Common myeloid progenitor, CD34-positive (primary cell): ENCODE measurements around the gene C6orf132.
A peak's percentile ranks its signal among the peaks of the same experiment; 100 is the strongest.

Experiments
- CTCF ChIA-PET: fragments of 350-600 bp; sonication (Branson Sonifier 250); formaldehyde crosslinking; loops from one replicate; lab custom pipeline; 2021; ENCODE audit warnings: antibody characterized with exemption; lab: Charles Lee
- POLR2A ChIA-PET: fragments of 350-600 bp; sonication (Branson Sonifier 250); formaldehyde crosslinking; loops from one replicate; lab custom pipeline; 2021; ENCODE audit warnings: antibody characterized with exemption; lab: Charles Lee
- DNase-seq, 3 donors: peaks; one replicate each; pipeline versions ENCODE4 v3.0.0 to v3.0.0-alpha.2; 2013
- H3K27ac ChIP-seq, 2 experiments: 1 replicate in 1 of 2; 2 replicates in 1 of 2; pipeline ENCODE4 v1.7.0; 2013; ENCODE audit warnings: inconsistent platforms in 2 of 2, low read length in 2 of 2, mild to moderate bottlenecking in 2 of 2, low read depth in 1 of 2, moderate library complexity in 1 of 2; ENCODE audit not compliant: severe bottlenecking in 2 of 2, insufficient read depth in 1 of 2, poor library complexity in 1 of 2
- H3K27me3 ChIP-seq, 5 experiments: replicated peaks in 2 of 5; 1 replicate in 3 of 5; 2 replicates in 2 of 5; pipeline versions ENCODE4 v1.6.1 to v1.7.0; 2013; ENCODE audit warnings: low read length in 4 of 5, mild to moderate bottlenecking in 2 of 5, moderate library complexity in 2 of 5, inconsistent platforms in 1 of 5; ENCODE audit not compliant: insufficient read depth in 5 of 5, control insufficient read depth in 4 of 5
- H3K36me3 ChIP-seq, 4 experiments: 1 replicate in 2 of 4; 2 replicates in 2 of 4; pipeline versions ENCODE4 v1.6.1 to v1.7.0; 2013; ENCODE audit warnings: low read length in 3 of 4, control low read depth in 1 of 4, mild to moderate bottlenecking in 1 of 4; ENCODE audit not compliant: control insufficient read depth in 4 of 4, insufficient read depth in 4 of 4
- H3K4me1 ChIP-seq, 4 experiments: 1 replicate in 3 of 4; 2 replicates in 1 of 4; pipeline versions ENCODE4 v1.6.1 to v1.7.1; 2013; ENCODE audit warnings: low read length in 3 of 4, mild to moderate bottlenecking in 3 of 4, control low read depth in 1 of 4, inconsistent platforms in 1 of 4, moderate library complexity in 1 of 4; ENCODE audit not compliant: control insufficient read depth in 4 of 4, insufficient read depth in 4 of 4; ENCODE audit errors: control extremely low read depth in 1 of 4
- H3K4me3 ChIP-seq, 7 experiments: 1 replicate in 4 of 7; 2 replicates in 3 of 7; pipeline versions ENCODE4 v1.5.1 to v1.7.0; 2013; ENCODE audit warnings: mild to moderate bottlenecking in 7 of 7, low read length in 6 of 7, moderate library complexity in 6 of 7, inconsistent platforms in 2 of 7, low read depth in 2 of 7, control low read depth in 1 of 7; ENCODE audit not compliant: insufficient read depth in 4 of 7, control insufficient read depth in 1 of 7; ENCODE audit errors: extremely low read depth in 1 of 7
- H3K9me3 ChIP-seq, 5 experiments: 1 replicate in 4 of 5; 2 replicates in 1 of 5; pipeline versions ENCODE4 v1.6.1 to v1.7.1; 2013; ENCODE audit warnings: low read length in 4 of 5, mild to moderate bottlenecking in 2 of 5, inconsistent platforms in 1 of 5, low read depth in 1 of 5, moderate library complexity in 1 of 5; ENCODE audit not compliant: control insufficient read depth in 4 of 5, insufficient read depth in 2 of 5; ENCODE audit errors: control extremely low read depth in 1 of 5
- WGBS: methylation state at CpG from one replicate; pipeline ENCODE4 v1.1.5; 2013; ENCODE audit not compliant: insufficient coverage; 5-methylcytosine and 5-hydroxymethylcytosine counted together

Gene C6orf132

DNA sequence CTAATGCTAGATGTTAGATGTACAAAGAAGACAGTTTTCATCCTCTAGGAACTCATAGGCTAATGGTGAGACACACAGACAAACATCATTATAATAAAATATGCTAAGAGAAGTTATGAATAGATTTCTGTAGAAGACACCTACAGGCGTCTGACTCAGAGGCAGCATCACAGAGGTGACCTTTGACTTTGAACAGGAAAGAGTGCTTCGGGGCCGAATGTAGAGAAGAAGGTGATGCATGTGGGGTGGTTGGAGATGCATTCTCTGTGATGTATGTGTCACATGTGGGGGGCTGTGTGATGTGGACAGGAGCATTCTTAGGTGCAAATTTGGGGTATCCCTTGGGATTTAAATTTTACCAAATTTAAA is 37.5 kb upstream of the C6orf132 start:
- H3K9me3 ChIP-seq, result no peaks in the 10 kb centered on the region
- WGBS, result 88% methylated on average over 3 of the region's 3 CpGs
- no peak overlapping the region for H3K4me3 ChIP-seq
- H3K4me1 ChIP-seq, result peaks cover 0 to 9% (median 6%) of the 10 kb centered on the region in 4 experiments
- POLR2A ChIA-PET, result no interaction called here
- H3K27me3 ChIP-seq, result peaks cover 0 to 5% (median 0%) of the 10 kb centered on the region in 5 experiments
- DNase-seq, result no peak
- no peaks in the 10 kb centered on the region for H3K36me3 ChIP-seq
- CTCF ChIA-PET, result interaction anchor here (0.6 to 1.3 kb wide), 2 partner anchors 44 to 75 kb away, joined by 3 read pairs; no protein-coding TSS in a partner anchor
- H3K27ac ChIP-seq, result no peak overlapping the region

DNA sequence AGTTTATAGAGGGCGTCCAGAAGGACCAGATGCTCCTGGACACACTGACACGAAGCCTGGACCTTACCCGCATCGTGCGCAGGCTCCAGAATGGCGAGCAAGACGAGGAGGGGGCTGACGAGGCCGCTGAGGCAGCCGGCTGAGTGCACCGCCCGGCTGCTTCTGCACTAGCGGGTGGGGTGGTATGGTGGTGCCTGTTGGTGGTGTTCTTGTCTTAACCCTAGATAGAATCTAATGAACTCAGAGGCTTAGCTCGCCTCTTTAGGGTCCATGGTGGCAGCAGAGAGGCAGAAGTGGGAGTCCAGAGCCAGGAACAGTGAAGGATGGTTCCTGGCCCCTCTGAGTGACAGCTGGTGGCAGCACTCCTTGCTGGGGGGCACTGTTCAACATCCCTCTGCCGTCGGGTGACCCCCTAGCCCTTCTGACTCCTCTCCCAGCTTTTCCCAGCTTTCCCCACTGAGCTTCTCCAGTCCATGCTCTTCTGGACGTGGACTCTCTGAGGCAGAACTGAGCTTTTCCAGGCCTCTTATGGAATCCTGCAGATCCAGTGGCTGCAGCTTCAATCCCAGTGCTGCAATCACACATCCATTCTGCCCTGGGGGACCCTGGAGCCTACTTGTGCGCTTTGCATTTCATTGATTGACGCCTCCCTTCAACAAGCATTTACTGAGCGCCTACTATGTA is 37.0 kb upstream of the C6orf132 start:
- CTCF ChIA-PET, result interaction anchor here (0.6 to 1.6 kb wide), 3 partner anchors 10 to 75 kb away, joined by 3 to 4 read pairs (median 3); no protein-coding TSS in a partner anchor
- Histone ChIP-seq H3K36me3 (no peaks in the 10 kb centered on the region), H3K4me3 (no peak overlapping the region), H3K27ac (no peak overlapping the region), H3K27me3 (peaks cover 0 to 5% (median 0%) of the 10 kb centered on the region in 5 experiments), H3K4me1 (peaks cover 0 to 9% (median 6%) of the 10 kb centered on the region in 4 experiments), H3K9me3 (no peaks in the 10 kb centered on the region)
- POLR2A ChIA-PET, result no interaction called here
- WGBS, result 96% methylated on average over 15 of the region's 20 CpGs
- DNase-seq, result no peak

DNA sequence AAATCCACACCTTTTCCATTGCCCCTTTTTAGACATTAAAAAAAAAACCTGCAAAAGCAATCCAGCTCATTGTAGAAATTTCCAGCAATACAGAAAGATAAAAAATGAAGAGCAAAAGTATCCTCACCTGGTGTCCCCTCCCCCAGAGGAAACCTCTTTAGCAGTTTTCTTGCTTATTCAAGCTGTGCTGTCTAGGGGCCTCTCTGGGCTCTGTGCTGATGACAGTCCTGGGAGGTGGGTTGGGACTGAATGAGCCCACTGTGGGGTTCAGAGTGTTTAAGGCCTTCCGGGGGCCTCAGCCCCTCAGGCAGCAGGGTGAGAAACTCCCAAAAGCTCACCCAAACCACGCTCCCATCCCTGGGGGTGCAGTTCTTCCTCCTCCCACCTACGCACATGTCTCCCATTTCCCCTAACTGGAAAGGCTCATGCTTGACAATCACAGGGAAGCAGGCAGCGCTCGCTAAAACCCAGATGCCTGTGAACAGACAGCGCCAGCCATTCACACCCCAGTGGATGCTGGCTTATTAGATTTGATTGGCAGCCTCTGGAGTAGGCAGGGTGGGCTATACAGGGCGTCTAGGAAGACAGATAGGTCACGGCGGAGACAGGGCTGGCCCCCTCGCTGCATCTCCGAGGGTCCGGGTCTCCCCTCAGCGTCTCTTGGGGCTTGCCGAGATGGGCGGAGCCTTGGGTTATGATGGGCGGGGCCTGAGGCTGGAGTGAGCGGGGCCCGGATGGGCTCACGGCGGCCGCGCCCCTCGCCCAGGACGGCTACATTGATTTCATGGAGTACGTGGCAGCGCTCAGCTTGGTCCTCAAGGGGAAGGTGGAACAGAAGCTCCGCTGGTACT is 35.3 kb upstream of the C6orf132 start:
- Histone ChIP-seq H3K27me3 (peaks cover 0 to 5% (median 0%) of the 10 kb centered on the region in 5 experiments), H3K36me3 (no peaks in the 10 kb centered on the region), H3K9me3 (no peaks in the 10 kb centered on the region), H3K4me1 (peaks cover 0 to 9% (median 6%) of the 10 kb centered on the region in 4 experiments), H3K4me3 (peak overlapping the region in 4 of 7 experiments; percentile 17 to 51 (median 47)), H3K27ac (no peak overlapping the region)
- WGBS, result 25% methylated on average over 21 of the region's 27 CpGs
- CTCF ChIA-PET, result interaction anchor here (0.6 to 2.7 kb wide), 6 partner anchors 8 to 75 kb away, joined by 3 to 8 read pairs (median 4); no protein-coding TSS in a partner anchor
- POLR2A ChIA-PET, result no interaction called here
- peak; percentile 10 to 42 (median 41) for DNase-seq

DNA sequence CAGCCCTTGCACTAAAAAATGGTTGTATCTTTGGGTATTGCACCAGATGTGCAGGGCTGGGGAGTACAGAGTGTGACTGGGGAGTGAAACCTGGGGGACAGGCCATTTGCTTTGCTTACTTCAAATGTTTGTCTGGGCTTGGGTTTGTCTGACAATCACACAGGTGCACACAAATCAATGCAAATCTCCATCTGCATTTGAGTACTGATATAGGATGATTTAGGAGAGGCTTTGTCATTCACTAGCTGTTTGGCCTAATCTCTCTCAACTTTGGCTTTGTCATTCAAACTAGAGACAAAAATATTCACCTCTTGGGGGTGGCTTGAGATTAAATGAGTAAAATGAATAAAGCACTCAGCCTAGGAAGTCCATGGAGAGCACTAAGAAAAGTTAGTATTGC is 34.6 kb upstream of the C6orf132 start:
- CTCF ChIA-PET, result interaction anchor here (0.6 to 2.7 kb wide), 3 partner anchors 13 to 66 kb away, joined by 3 to 8 read pairs (median 4); no protein-coding TSS in a partner anchor
- no peak for DNase-seq
- POLR2A ChIA-PET, result no interaction called here

DNA sequence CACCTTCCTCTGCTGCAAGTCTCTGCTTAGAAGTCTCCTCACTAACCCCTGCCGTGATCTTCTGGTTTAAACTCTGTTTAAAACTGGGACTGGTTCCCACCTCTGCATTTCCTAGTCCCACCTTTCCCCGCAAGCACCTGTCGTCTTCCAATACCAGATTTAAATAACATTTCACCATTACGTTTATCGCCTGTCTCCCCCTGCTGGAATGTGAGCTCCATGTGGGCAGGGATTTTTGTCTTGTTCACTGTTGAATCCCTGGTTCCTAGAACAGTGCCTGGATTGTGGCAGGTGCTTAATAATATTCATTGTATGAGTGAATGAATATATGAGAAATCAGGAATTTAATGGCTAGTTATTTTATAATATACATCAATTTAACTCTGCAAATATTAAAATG is 33.4 kb upstream of the C6orf132 start:
- ChIA-PET CTCF (interaction anchor here (0.5 to 2.7 kb wide), 2 partner anchors 12 to 16 kb away, joined by 3 to 8 read pairs; no protein-coding TSS in a partner anchor), POLR2A (no interaction called here)
- Histone ChIP-seq H3K36me3 (no peaks in the 10 kb centered on the region), H3K4me3 (no peak overlapping the region), H3K27ac (no peak overlapping the region), H3K9me3 (no peaks in the 10 kb centered on the region), H3K27me3 (peaks cover 0 to 5% (median 0%) of the 10 kb centered on the region in 5 experiments), H3K4me1 (peaks cover 0 to 9% (median 6%) of the 10 kb centered on the region in 4 experiments)
- WGBS, result 87% methylated on average over 3 of the region's 5 CpGs
- DNase-seq, result peak in 1 of 3 donors; percentile 8

More for the DNA sequence above, 34.6 kb upstream of the C6orf132 start:
- H3K4me3 ChIP-seq, result no peak overlapping the region
- peaks cover 0 to 9% (median 6%) of the 10 kb centered on the region in 4 experiments for H3K4me1 ChIP-seq
- H3K27ac ChIP-seq, result no peak overlapping the region
- no peaks in the 10 kb centered on the region for H3K9me3 ChIP-seq
- no peaks in the 10 kb centered on the region for H3K36me3 ChIP-seq
- peaks cover 0 to 5% (median 0%) of the 10 kb centered on the region in 5 experiments for H3K27me3 ChIP-seq

DNA sequence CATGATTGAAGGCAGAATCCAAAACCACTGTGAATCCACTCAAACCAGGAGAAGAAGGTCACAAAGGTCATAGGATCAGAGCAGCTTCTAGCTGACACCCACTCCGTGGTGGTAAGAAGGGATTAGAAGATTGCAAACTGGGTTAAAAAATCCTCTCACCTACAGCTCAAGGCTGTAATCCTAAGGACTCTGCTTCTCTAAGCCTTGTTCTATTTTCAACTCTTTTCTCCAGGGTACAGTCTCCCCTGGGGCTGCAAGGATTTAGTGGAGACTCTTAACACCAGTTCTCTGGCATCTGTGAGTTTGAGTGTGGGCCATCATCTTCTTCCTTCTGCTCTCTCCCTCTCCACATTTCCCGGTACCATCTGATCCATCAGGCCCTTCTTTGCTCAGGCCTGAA is 30.7 kb upstream of the C6orf132 start, which contains the start of gene GUCA1A:
Gene GUCA1A, plus strand, starts transcription at position 264 of the 400 bp plus-strand sequence. CDS start 250 bp downstream, outside the sequence.
- ChIA-PET CTCF (interaction anchor here (1.1 to 1.4 kb wide), 2 partner anchors 9 to 42 kb away, joined by 3 read pairs; no protein-coding TSS in a partner anchor), POLR2A (no interaction called here)
- 100% methylated on average over 1 of the region's 2 CpGs for WGBS

More for the DNA sequence above, 30.7 kb upstream of the C6orf132 start, which contains the start of gene GUCA1A:
- H3K9me3 ChIP-seq, result no peaks in the 10 kb centered on the region
- H3K27ac ChIP-seq, result no peak within 1 kb of the TSS
- no peak for DNase-seq
- H3K4me1 ChIP-seq, result peaks cover 0 to 6% (median 2%) of the 10 kb centered on the region in 4 experiments
- H3K36me3 ChIP-seq, result no peaks in the 10 kb centered on the region
- H3K27me3 ChIP-seq, result peaks cover 0 to 4% (median 0%) of the 10 kb centered on the region in 5 experiments
- H3K4me3 ChIP-seq, result no peak within 1 kb of the TSS
